ENCODE data around the gene ADGRB3. TPM values are rescaled to one million over a fixed set of nuclear protein-coding genes. Genes with fewer than 3 reads are reported as not detected.

The ADGRB3 gene
- total and polyA plus RNA-seq, 10 of the 15 experiments (the other 5 are each of a cell fraction or from before 2014, with no cell fraction given): 0.03 to 0.06 TPM; not detected in 8

DNA sequence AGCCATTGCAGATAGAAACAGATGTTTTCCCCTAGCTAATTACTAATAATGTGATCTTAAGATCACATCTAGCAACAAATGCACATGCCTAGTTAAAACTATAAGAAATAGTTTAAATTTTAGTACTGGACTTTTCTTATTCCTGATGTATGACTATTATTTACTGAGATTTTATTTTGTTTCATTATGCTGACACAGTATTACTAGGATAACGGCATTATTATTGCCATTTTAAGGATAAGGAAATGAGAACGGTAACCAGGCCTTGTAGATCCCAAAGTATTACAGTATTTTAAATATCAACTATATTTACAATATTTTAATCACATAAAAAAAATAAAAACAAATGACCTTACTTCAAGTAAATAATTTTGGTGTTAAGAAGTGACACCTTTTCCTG is 240.3 kb downstream of the ADGRB3 start:
- Histone ChIP-seq H3K27ac (ENCODE audit: control insufficient read depth, insufficient read depth) (no peak overlapping the region), H2AFZ (ENCODE audit: control insufficient read depth, low read depth, low read length) (no peak overlapping the region), H3K27me3 (replicated peaks in 1 of 2; ENCODE audit: control insufficient read depth in 2 of 2, insufficient read depth in 2 of 2, low read length in 1 of 2) (no peaks in the 10 kb centered on the region), H3K4me1 (ENCODE audit: control insufficient read depth, insufficient read depth, low read length) (no peaks in the 10 kb centered on the region), H3K4me3 (no peak overlapping the region), H3K9me3 (replicated peaks; ENCODE audit: control insufficient read depth, insufficient read depth, low read length) (no peaks in the 10 kb centered on the region), H4K20me1 (ENCODE audit: control insufficient read depth, insufficient read depth) (no peaks in the 10 kb centered on the region), H3K36me3 (ENCODE audit: control insufficient read depth in 2 of 2, insufficient read depth in 2 of 2, low read length in 1 of 2) (no peaks in the 10 kb centered on the region), H3K79me2 (ENCODE audit: control insufficient read depth, insufficient read depth, low read length) (no peaks in the 10 kb centered on the region), H3K4me2 (ENCODE audit: control insufficient read depth, insufficient read depth) (no peak overlapping the region), H3K9ac (ENCODE audit: control insufficient read depth, insufficient read depth, low read length) (no peak overlapping the region)
- ATAC-seq (no peak), DNase-seq (ENCODE audit: low read depth, low spot score) (no peak), FAIRE-seq (no peak)
- in situ Hi-C loops (cut with MboI) (no loop called here), intact Hi-C loops (cut with micrococcal nuclease; ENCODE audit: unreplicated experiment) (loop anchor here (10.0 kb wide), 1 partner anchor 1229 kb away; no protein-coding TSS in a partner anchor)
- ChIA-PET CTCF (no interaction called here), SMC1A (ENCODE audit: uncharacterized antibody, unreplicated experiment) (no interaction called here), RAD21 (ENCODE audit: unreplicated experiment) (no interaction called here), POLR2A (no interaction called here)
- no TSS peak for BruUV-seq (replicated peaks)
- TF ChIP-seq, protein P1, sequence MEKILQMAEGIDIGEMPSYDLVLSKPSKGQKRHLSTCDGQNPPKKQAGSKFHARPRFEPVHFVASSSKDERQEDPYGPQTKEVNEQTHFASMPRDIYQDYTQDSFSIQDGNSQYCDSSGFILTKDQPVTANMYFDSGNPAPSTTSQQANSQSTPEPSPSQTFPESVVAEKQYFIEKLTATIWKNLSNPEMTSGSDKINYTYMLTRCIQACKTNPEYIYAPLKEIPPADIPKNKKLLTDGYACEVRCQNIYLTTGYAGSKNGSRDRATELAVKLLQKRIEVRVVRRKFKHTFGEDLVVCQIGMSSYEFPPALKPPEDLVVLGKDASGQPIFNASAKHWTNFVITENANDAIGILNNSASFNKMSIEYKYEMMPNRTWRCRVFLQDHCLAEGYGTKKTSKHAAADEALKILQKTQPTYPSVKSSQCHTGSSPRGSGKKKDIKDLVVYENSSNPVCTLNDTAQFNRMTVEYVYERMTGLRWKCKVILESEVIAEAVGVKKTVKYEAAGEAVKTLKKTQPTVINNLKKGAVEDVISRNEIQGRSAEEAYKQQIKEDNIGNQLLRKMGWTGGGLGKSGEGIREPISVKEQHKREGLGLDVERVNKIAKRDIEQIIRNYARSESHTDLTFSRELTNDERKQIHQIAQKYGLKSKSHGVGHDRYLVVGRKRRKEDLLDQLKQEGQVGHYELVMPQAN (conservative IDR thresholded peaks at IDR 0.05): no peak
- no peak for TF ChIP-seq MYB (IDR thresholded peaks at IDR 0.05; ENCODE audit: borderline replicate concordance, low read depth, low read length)
- no peak for TF ChIP-seq IRF4 (IDR thresholded peaks at IDR 0.05; ENCODE audit: low read depth, low read length)
- no peak for TF ChIP-seq FOXK2 (IDR thresholded peaks at IDR 0.05)
- no peak for TF ChIP-seq CEBPB (IDR thresholded peaks at IDR 0.05; ENCODE audit: borderline replicate concordance in 1 of 2, low read depth in 2 of 2, low read length in 2 of 2)
- TF ChIP-seq GATAD2B (conservative IDR thresholded peaks at IDR 0.05; ENCODE audit: low read depth): no peak
- no peak for TF ChIP-seq BACH1 (IDR thresholded peaks at IDR 0.05; ENCODE audit: borderline replicate concordance)
- WGBS (ENCODE audit: insufficient coverage, insufficient replicate concordance, low lambda C conversion rate, missing lambda C conversion rate): 16% methylated on average over 2 of the region's 2 CpGs
